Keratinocyte (primary cell): Measurements from ENCODE around the gene SLFN14. TPM values are rescaled to one million over a fixed set of nuclear protein-coding genes. Genes with fewer than 3 reads are reported as not detected.
"Not testable (repeated sequence)": the region's sequence is repeated elsewhere in the genome, so short reads cannot be mapped to it uniquely, and the experiment has no call there.

ENCODE experiments used
- DNase-seq: peaks from one replicate; pipeline ENCODE4 v3.0.0-alpha.2; 2011; ENCODE audit warnings: low read depth, missing footprints, low spot score
- FAIRE-seq: peaks from 2 replicates; lab custom pipeline; 2011; peaks lifted over from hg19 to GRCh38; lab: Jason Lieb, UNC
- H2AFZ ChIP-seq: 2 replicates; pipeline ENCODE4 v1.6.0; 2012; ENCODE audit warnings: low read length, control low read depth, inconsistent platforms; ENCODE audit not compliant: control insufficient read depth
- H3K27ac ChIP-seq: 2 replicates; pipeline ENCODE4 v1.5.1; 2011; ENCODE audit warnings: low read length; ENCODE audit not compliant: control insufficient read depth, insufficient read depth
- H3K27me3 ChIP-seq: 3 replicates; pipeline ENCODE4 v1.6.0; 2011; ENCODE audit warnings: low read length; ENCODE audit not compliant: control insufficient read depth, insufficient read depth; ENCODE audit errors: extremely low read depth
- H3K36me3 ChIP-seq, 2 experiments: 2 replicates in 1 of 2; 3 replicates in 1 of 2; pipeline ENCODE4 v1.5.1; 2011; ENCODE audit warnings: low read length in 2 of 2, mild to moderate bottlenecking in 1 of 2; ENCODE audit not compliant: control insufficient read depth in 2 of 2, insufficient read depth in 2 of 2; ENCODE audit errors: extremely low read depth in 1 of 2
- H3K4me1 ChIP-seq: 3 replicates; pipeline ENCODE4 v1.5.1; 2011; ENCODE audit warnings: low read length; ENCODE audit not compliant: control insufficient read depth, insufficient read depth; ENCODE audit errors: extremely low read depth
- H3K4me2 ChIP-seq: 3 replicates; pipeline ENCODE4 v1.6.0; 2011; ENCODE audit warnings: low read depth, low read length; ENCODE audit not compliant: control insufficient read depth, insufficient read depth; ENCODE audit errors: extremely low read depth
- H3K4me3 ChIP-seq, 3 experiments: fragments of 200-600 bp in 1 of 3; sonication (generic) in 1 of 3; 2 replicates in 2 of 3; 3 replicates in 1 of 3; pipeline ENCODE4 v1.5.1; 2011 to 2016; ENCODE audit warnings: low read length in 3 of 3, mild to moderate bottlenecking in 3 of 3, control low read depth in 2 of 3, inconsistent platforms in 1 of 3, low read depth in 1 of 3, mixed read lengths in 1 of 3, mixed run types in 1 of 3, moderate library complexity in 1 of 3; ENCODE audit not compliant: control insufficient read depth in 2 of 3, insufficient read depth in 2 of 3; ENCODE audit errors: extremely low read depth in 1 of 3
- H3K79me2 ChIP-seq: 2 replicates; pipeline ENCODE4 v1.6.0; 2012; ENCODE audit warnings: low read length; ENCODE audit not compliant: control insufficient read depth, insufficient read depth
- H3K9ac ChIP-seq: 3 replicates; pipeline ENCODE4 v1.6.0; 2011; ENCODE audit warnings: low read length; ENCODE audit not compliant: control insufficient read depth, insufficient read depth; ENCODE audit errors: extremely low read depth
- H3K9me1 ChIP-seq: 3 replicates; pipeline ENCODE4 v1.6.0; 2011; ENCODE audit warnings: low read length; ENCODE audit not compliant: control insufficient read depth, insufficient read depth; ENCODE audit errors: extremely low read depth
- H3K9me3 ChIP-seq: 2 replicates; pipeline ENCODE4 v1.5.1; 2012; ENCODE audit warnings: low read depth, low read length; ENCODE audit not compliant: control insufficient read depth
- H4K20me1 ChIP-seq: 3 replicates; pipeline ENCODE4 v1.6.0; 2011; ENCODE audit warnings: low read length; ENCODE audit not compliant: control insufficient read depth, insufficient read depth; ENCODE audit errors: extremely low read depth
- EZH2 ChIP-seq: IDR thresholded peaks from one replicate; pipeline ENCODE4 v1.6.1; 2012; ENCODE audit warnings: inconsistent platforms, mild to moderate bottlenecking, low read length, moderate library complexity
- dilution Hi-C: fragments of 300-500 bp; cut with MboI; formaldehyde crosslinking; loops from one replicate; pipeline ENCODE4 v1.7.0; 2020; ENCODE audit warnings: low sequenced_read_pairs; ENCODE audit not compliant: extremely low pct_ligation_motif_present
- polyA plus RNA-seq, 5 experiments: library from polyadenylated mRNA; depleted of rRNA in 3 of 5; stranded (reverse) in 3 of 5; stranded (forward) in 1 of 5; unstranded in 1 of 5; fragments of >200 nt; gene quantifications; 1 replicate in 1 of 5; 2 replicates in 3 of 5; 3 replicates in 1 of 5; pipeline versions ENCODE4 v1.2.1 to v1.2.3, GENCODE V29; 2011 to 2012; ENCODE audit warnings: missing spikeins in 2 of 5, low read depth in 1 of 5, low replicate concordance in 1 of 5
- TF ChIP-seq, protein P1 (sequence below), 3 experiments: IDR thresholded peaks in 1 of 3; conservative IDR thresholded peaks in 1 of 3; optimal IDR thresholded peaks in 1 of 3; 2 replicates in 2 of 3; 3 replicates in 1 of 3; pipeline versions ENCODE3 to v1.5.1; 2011; ENCODE audit warnings: low read length in 3 of 3, mild to moderate bottlenecking in 3 of 3, moderate library complexity in 2 of 3, control low read depth in 1 of 3, inconsistent platforms in 1 of 3; ENCODE audit not compliant: insufficient read depth in 2 of 3; ENCODE audit errors: extremely low read depth in 1 of 3

Gene SLFN14
- polyA plus RNA-seq, 1 donor (not counting 4 experiments of a cell fraction or from before 2014, with no cell fraction given), result not detected

DNA sequence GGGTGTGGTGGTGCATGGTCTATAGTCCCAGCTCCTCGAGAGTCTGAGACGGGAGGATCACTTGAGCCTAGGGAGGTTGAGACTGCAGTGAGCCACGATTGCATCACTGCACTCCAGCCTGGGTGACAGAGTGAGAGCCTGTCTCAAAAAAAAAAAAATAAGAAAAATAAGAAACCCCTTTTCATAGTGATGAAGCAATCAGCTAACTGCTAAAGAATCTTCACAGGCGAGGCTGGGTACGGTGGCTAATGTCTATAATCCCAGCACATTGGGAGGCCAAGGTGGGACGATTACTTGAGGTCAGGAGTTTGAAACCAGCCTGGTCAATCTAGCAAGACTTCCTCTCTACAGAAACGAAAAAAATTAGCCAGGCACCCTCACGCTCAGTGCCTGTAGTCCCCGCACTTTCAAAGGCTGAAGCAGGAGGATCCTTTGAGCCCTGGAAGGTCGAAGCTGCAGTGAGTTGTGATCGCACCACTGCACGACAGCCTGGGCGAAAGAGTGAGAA is 23.9 kb downstream of the SLFN14 start:
- dilution Hi-C loops, result no loop called here

DNA sequence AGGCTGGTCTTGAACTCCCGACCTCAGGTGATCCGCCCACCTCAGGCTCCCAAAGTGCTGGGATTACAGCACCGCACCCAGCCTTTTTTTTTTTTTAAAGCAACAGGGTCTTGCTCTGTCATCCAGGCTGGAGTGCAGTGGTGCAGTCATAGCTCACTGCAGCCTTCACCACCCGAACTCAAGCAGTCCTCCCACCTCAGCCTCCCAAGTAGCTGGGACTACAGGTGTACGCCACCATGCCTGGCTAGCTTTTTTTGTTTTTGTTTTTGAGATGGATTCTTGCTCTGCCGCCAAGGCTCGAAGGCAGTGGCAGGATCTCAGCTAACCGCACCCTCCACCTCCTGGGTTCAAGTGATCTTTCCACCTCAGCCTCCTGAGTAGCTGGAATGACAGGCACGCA is 25.2 kb downstream of the SLFN14 start:
- H3K9ac ChIP-seq, H3K4me2 ChIP-seq, H3K27me3 ChIP-seq, FAIRE-seq, H3K9me1 ChIP-seq, H3K36me3 ChIP-seq, H3K4me3 ChIP-seq, H3K79me2 ChIP-seq, DNase-seq, H3K27ac ChIP-seq, H3K9me3 ChIP-seq, H4K20me1 ChIP-seq, H3K4me1 ChIP-seq, H2AFZ ChIP-seq, dilution Hi-C loops: not testable (repeated sequence)

More for the DNA sequence above, 23.9 kb downstream of the SLFN14 start:
- H3K4me1 ChIP-seq, result no peaks in the 10 kb centered on the region
- no peak overlapping the region for H3K9ac ChIP-seq
- DNase-seq, result no peak
- no peak overlapping the region for H3K4me2 ChIP-seq
- no peak overlapping the region for H3K27ac ChIP-seq
- H3K36me3 ChIP-seq, result no peaks in the 10 kb centered on the region
- H3K4me3 ChIP-seq, result no peak overlapping the region
- no peaks in the 10 kb centered on the region for H3K79me2 ChIP-seq
- H4K20me1 ChIP-seq, result no peaks in the 10 kb centered on the region
- TF ChIP-seq EZH2, result no peak
- TF ChIP-seq, protein P1, sequence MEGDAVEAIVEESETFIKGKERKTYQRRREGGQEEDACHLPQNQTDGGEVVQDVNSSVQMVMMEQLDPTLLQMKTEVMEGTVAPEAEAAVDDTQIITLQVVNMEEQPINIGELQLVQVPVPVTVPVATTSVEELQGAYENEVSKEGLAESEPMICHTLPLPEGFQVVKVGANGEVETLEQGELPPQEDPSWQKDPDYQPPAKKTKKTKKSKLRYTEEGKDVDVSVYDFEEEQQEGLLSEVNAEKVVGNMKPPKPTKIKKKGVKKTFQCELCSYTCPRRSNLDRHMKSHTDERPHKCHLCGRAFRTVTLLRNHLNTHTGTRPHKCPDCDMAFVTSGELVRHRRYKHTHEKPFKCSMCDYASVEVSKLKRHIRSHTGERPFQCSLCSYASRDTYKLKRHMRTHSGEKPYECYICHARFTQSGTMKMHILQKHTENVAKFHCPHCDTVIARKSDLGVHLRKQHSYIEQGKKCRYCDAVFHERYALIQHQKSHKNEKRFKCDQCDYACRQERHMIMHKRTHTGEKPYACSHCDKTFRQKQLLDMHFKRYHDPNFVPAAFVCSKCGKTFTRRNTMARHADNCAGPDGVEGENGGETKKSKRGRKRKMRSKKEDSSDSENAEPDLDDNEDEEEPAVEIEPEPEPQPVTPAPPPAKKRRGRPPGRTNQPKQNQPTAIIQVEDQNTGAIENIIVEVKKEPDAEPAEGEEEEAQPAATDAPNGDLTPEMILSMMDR (optimal IDR thresholded peaks at IDR 0.05 in 1 of 3, IDR thresholded peaks at IDR 0.05 in 1 of 3, conservative IDR thresholded peaks at IDR 0.05 in 1 of 3; ENCODE audit: extremely low read depth in 1 of 3, insufficient read depth in 2 of 3, low read length in 3 of 3), result no peak
- H2AFZ ChIP-seq, result no peak overlapping the region
- no peak for FAIRE-seq
- H3K9me3 ChIP-seq, result no peaks in the 10 kb centered on the region
- no peaks in the 10 kb centered on the region for H3K9me1 ChIP-seq
- no peaks in the 10 kb centered on the region for H3K27me3 ChIP-seq

DNA sequence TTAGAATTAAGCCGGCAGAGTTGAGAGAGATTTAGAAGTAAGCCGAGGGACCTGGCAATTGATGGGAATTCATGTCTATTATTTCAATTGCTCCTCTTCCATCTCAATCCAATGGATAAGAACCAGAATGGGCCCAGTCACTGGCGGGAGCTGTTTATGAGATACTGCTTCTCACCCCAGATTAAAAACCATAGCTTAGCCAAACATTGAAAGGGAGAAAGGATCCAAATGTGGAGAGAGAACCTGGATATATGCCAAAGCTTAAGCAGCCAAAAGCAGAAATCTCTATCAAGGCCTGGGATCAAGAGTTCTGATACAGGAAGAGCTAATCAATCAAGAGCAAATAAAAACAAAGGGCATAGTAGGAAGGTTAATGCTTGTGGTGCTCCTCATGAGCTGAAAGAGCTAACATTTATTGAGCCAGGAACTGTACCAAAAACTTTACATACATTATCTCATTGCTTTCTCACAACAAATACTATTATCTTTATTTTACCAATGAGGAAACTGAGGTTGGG is 26.0 kb downstream of the SLFN14 start:
- Histone ChIP-seq H3K79me2 (no peaks in the 10 kb centered on the region), H3K27ac (no peak overlapping the region), H4K20me1 (no peaks in the 10 kb centered on the region), H2AFZ (no peak overlapping the region), H3K4me1 (no peaks in the 10 kb centered on the region), H3K36me3 (no peaks in the 10 kb centered on the region), H3K9ac (no peak overlapping the region), H3K9me3 (no peaks in the 10 kb centered on the region), H3K9me1 (no peaks in the 10 kb centered on the region), H3K4me2 (no peak overlapping the region), H3K4me3 (no peak overlapping the region), H3K27me3 (no peaks in the 10 kb centered on the region)
- no peak for DNase-seq
- dilution Hi-C loops, result no loop called here
- no peak for FAIRE-seq
- no peak for TF ChIP-seq EZH2
- TF ChIP-seq, protein P1 (optimal IDR thresholded peaks at IDR 0.05 in 1 of 3, IDR thresholded peaks at IDR 0.05 in 1 of 3, conservative IDR thresholded peaks at IDR 0.05 in 1 of 3; ENCODE audit: extremely low read depth in 1 of 3, insufficient read depth in 2 of 3, low read length in 3 of 3), result no peak
